SH-SY5Y (cell line): Measurements from ENCODE around the gene POLR3E.

ENCODE experiments used
- GATA2 ChIP-seq: IDR thresholded peaks from 2 replicates; pipeline ENCODE4 v1.6.1; 2011; ENCODE audit warnings: mild to moderate bottlenecking, low read depth, low read length
- GATA3 ChIP-seq: IDR thresholded peaks from 2 replicates; pipeline ENCODE4 v1.6.1; 2011; ENCODE audit warnings: low read depth, mild to moderate bottlenecking, low read length, moderate library complexity

- TF ChIP-seq GATA3 (no peak), GATA2 (no peak)
Measured at GRCh38 chr16:22320572-22321339, 23.5 kb downstream of the POLR3E start.
